Nephron (organoid): ENCODE results near the gene ARHGAP45.
A peak's percentile ranks its signal among the peaks of the same experiment; 100 is the strongest.

Experiments
- H3K27ac Mint-ChIP-seq, 3 experiments: 2 replicates each; pipeline ENCODE4 v1.8.0; 2020; ENCODE audit warnings: mixed read lengths in 3 of 3, mild to moderate bottlenecking in 2 of 3, moderate library complexity in 1 of 3
- H3K27me3 Mint-ChIP-seq: 2 replicates; pipeline ENCODE4 v1.8.0; 2021; ENCODE audit warnings: low read depth, mild to moderate bottlenecking, moderate library complexity, mixed read lengths
- H3K36me3 Mint-ChIP-seq: 2 replicates; pipeline ENCODE4 v1.8.0; 2020; ENCODE audit warnings: low read depth, mixed read lengths
- H3K4me1 Mint-ChIP-seq: 2 replicates; pipeline ENCODE4 v1.8.0; 2020; ENCODE audit warnings: mixed read lengths
- H3K4me3 Mint-ChIP-seq, 3 experiments: 2 replicates each; pipeline ENCODE4 v1.8.0; 2020; ENCODE audit warnings: mild to moderate bottlenecking in 3 of 3, mixed read lengths in 3 of 3, moderate library complexity in 2 of 3
- H3K9me3 Mint-ChIP-seq: 2 replicates; pipeline ENCODE4 v1.8.0; 2020; ENCODE audit warnings: mixed read lengths
- CTCF ChIP-seq, 3 experiments: fragments of 200-600 bp; sonication (generic); IDR thresholded peaks; one replicate each; pipeline ENCODE4 v1.5.0; 2021; ENCODE audit warnings: antibody characterized with exemption in 3 of 3; ENCODE audit not compliant: unreplicated experiment in 3 of 3

The ARHGAP45 gene

GRCh38 chr19:1076951-1077350 lies 10.0 kb downstream of the ARHGAP45 start:
- Mint-ChIP-seq H3K27ac (no peak overlapping the region), H3K9me3 (no peaks in the 10 kb centered on the region), H3K27me3 (peaks cover 27% of the 10 kb centered on the region), H3K4me1 (peaks cover 2% of the 10 kb centered on the region), H3K4me3 (no peak overlapping the region), H3K36me3 (no peaks in the 10 kb centered on the region)
- TF ChIP-seq CTCF (IDR thresholded peaks at IDR 0.05; ENCODE audit: unreplicated experiment in 3 of 3) = no peak

GRCh38 chr19:1079566-1080111 lies 12.7 kb downstream of the ARHGAP45 start:
- H3K27me3 Mint-ChIP-seq = peaks cover 11% of the 10 kb centered on the region
- no peaks in the 10 kb centered on the region for H3K4me1 Mint-ChIP-seq
- H3K4me3 Mint-ChIP-seq = no peak overlapping the region
- no peaks in the 10 kb centered on the region for H3K9me3 Mint-ChIP-seq
- no peak overlapping the region for H3K27ac Mint-ChIP-seq
- TF ChIP-seq CTCF (IDR thresholded peaks at IDR 0.05; ENCODE audit: unreplicated experiment in 3 of 3) = no peak
- H3K36me3 Mint-ChIP-seq = no peaks in the 10 kb centered on the region

GRCh38 chr19:1080360-1081161 lies 13.6 kb downstream of the ARHGAP45 start:
- H3K36me3 Mint-ChIP-seq = peaks cover 3% of the 10 kb centered on the region
- peaks cover 6% of the 10 kb centered on the region for H3K27me3 Mint-ChIP-seq
- peaks cover 6% of the 10 kb centered on the region for H3K4me1 Mint-ChIP-seq
- H3K4me3 Mint-ChIP-seq = peak overlapping the region in 1 of 3 experiments; percentile 29
- H3K9me3 Mint-ChIP-seq = no peaks in the 10 kb centered on the region
- TF ChIP-seq CTCF (IDR thresholded peaks at IDR 0.05; ENCODE audit: unreplicated experiment in 3 of 3) = no peak
- H3K27ac Mint-ChIP-seq = no peak overlapping the region

GRCh38 chr19:1081301-1082164 lies 14.6 kb downstream of the ARHGAP45 start:
- Mint-ChIP-seq H3K27ac (no peak overlapping the region), H3K36me3 (peaks cover 3% of the 10 kb centered on the region), H3K4me1 (peaks cover 6% of the 10 kb centered on the region), H3K27me3 (no peaks in the 10 kb centered on the region), H3K4me3 (peak overlapping the region in 1 of 3 experiments; percentile 29), H3K9me3 (no peaks in the 10 kb centered on the region)
- TF ChIP-seq CTCF (IDR thresholded peaks at IDR 0.05; ENCODE audit: unreplicated experiment in 3 of 3) = no peak

GRCh38 chr19:1082165-1082927 lies 15.4 kb downstream of the ARHGAP45 start:
- Mint-ChIP-seq H3K4me3 (peak overlapping the region; percentile 62 to 79 (median 75)), H3K27ac (no peak overlapping the region), H3K27me3 (no peaks in the 10 kb centered on the region), H3K4me1 (peaks cover 6% of the 10 kb centered on the region), H3K9me3 (no peaks in the 10 kb centered on the region), H3K36me3 (peaks cover 3% of the 10 kb centered on the region)
- no peak for TF ChIP-seq CTCF (IDR thresholded peaks at IDR 0.05; ENCODE audit: unreplicated experiment in 3 of 3)
